C4-2B (cell line): Measurements from ENCODE around the gene DSCAML1.

Source experiments
- CTCF ChIP-seq: fragments of 450-650 bp; conservative IDR thresholded peaks from 2 replicates; pipeline ENCODE4 v1.5.1; 2017; ENCODE audit warnings: mild to moderate bottlenecking
- ZFX ChIP-seq: fragments of 450-650 bp; IDR thresholded peaks from 2 replicates; pipeline ENCODE4 v1.6.1; 2017

- TF ChIP-seq CTCF (no peak), ZFX (no peak)
Observed at GRCh38 chr11:117688255-117688797, 108.7 kb downstream of the DSCAML1 start.
